ENCODE measurements around the gene CENPX. TPM values are rescaled to one million over a fixed set of nuclear protein-coding genes. Genes with fewer than 3 reads are reported as not detected.
A peak's percentile ranks its signal among the peaks of the same experiment; 100 is the strongest.

The CENPX gene
- total and polyA plus RNA-seq, 4 donors, result 31.0 to 109 (median 70.9) TPM

DNA sequence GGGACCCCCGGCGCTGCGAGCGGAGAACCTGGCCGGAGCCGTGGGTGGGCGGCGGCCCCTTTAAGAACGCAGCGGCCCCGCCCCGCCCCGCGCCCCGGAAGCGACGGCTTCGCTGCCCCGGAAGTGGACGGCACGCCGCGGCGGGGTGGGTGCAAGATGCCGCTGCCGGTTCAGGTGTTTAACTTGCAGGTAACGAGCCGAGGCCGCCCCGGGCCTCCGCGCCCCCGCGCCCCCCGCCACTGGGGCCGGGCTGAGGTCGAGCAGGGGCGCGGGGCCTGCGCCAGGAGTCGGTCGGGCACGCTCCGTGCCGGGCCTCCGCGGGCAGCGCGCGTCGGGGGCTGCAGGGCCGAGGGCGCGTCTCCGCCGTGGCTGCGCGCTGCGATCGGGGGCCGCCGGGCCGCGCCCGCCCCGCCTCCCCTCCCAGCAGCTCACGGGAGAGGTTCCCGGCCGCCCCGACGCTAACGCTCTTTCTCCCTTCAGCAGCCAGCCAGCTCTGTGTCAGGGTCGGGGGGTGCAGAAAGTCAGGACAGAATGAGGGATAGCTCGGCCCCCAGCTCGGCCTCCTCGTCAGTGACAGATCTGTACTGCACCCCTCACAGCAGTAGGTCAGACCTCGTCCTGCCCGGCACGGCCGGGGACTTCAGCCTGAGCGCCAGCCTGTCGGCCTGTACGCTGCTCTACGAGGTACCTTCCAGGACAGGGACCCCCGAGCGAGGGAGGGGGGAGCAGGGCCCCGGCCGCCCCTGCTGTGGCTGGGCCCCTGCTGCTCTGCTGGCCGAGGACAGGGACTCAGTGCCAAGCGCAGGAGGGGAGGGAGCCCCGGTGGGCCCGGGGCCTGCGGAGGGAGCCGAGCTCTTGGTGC, 29.3 kb upstream of the CENPX start, which contains the start of the genes GPS1 and RFNG:
Gene GPS1 (plus strand): TSS at position 123 of the 862 bp plus-strand sequence. CDS start 34 bp downstream, at position 157.
Gene RFNG (minus strand): TSS at position 36 of the 862 bp plus-strand sequence. CDS start 45 bp downstream, outside the sequence.
- DNase-seq (peak; percentile 84 to 94), ATAC-seq (ENCODE audit: low FRiP score) (no peak)
- H3K4me1 ChIP-seq (ENCODE audit: control insufficient read depth in 1 of 2, insufficient read depth in 2 of 2, low read length in 2 of 2), result no peaks in the 10 kb centered on the region
- intact Hi-C loops (cut with DNase I), result no loop called here
- no peaks in the 10 kb centered on the region for H3K9me3 ChIP-seq (ENCODE audit: control insufficient read depth, low read length)
- H3K4me3 ChIP-seq (ENCODE audit: low read length in 2 of 2), result peak within 1 kb of the TSS; percentile 88 to 92
- no peaks in the 10 kb centered on the region for H3K27me3 ChIP-seq (ENCODE audit: control insufficient read depth in 1 of 2, insufficient read depth in 2 of 2, low read length in 1 of 2)
- peaks cover 0 to 2% of the 10 kb centered on the region in 2 donors for H3K36me3 ChIP-seq (ENCODE audit: control insufficient read depth in 1 of 2, insufficient read depth in 2 of 2, low read length in 1 of 2)
- WGBS, 2 donors, result 0 to 1% methylated on average over 64 to 94 of the region's 94 CpGs
- no peak within 1 kb of the TSS for H3K27ac ChIP-seq (ENCODE audit: low read depth in 1 of 2, low read length in 2 of 2)

- WGBS, 2 donors, result 13 to 18% methylated on average over 59 to 79 of the region's 79 CpGs
- ATAC-seq (ENCODE audit: low FRiP score) (no peak), DNase-seq (peak in 1 of 2 donors; percentile 54)
- no peaks in the 10 kb centered on the region for H3K4me1 ChIP-seq (ENCODE audit: control insufficient read depth in 1 of 2, insufficient read depth in 2 of 2, low read length in 2 of 2)
- H3K4me3 ChIP-seq (ENCODE audit: low read length in 2 of 2), result peak overlapping the region; percentile 88 to 92
- no peaks in the 10 kb centered on the region for H3K9me3 ChIP-seq (ENCODE audit: control insufficient read depth, low read length)
- peaks cover 0 to 2% of the 10 kb centered on the region in 2 donors for H3K36me3 ChIP-seq (ENCODE audit: control insufficient read depth in 1 of 2, insufficient read depth in 2 of 2, low read length in 1 of 2)
- H3K27me3 ChIP-seq (ENCODE audit: control insufficient read depth in 1 of 2, insufficient read depth in 2 of 2, low read length in 1 of 2), result no peaks in the 10 kb centered on the region
- intact Hi-C loops (cut with DNase I), result no loop called here
- H3K27ac ChIP-seq (ENCODE audit: low read depth in 1 of 2, low read length in 2 of 2), result no peak overlapping the region
Measured at GRCh38 chr17:82050761-82051641, 28.3 kb upstream of the CENPX start.

DNA sequence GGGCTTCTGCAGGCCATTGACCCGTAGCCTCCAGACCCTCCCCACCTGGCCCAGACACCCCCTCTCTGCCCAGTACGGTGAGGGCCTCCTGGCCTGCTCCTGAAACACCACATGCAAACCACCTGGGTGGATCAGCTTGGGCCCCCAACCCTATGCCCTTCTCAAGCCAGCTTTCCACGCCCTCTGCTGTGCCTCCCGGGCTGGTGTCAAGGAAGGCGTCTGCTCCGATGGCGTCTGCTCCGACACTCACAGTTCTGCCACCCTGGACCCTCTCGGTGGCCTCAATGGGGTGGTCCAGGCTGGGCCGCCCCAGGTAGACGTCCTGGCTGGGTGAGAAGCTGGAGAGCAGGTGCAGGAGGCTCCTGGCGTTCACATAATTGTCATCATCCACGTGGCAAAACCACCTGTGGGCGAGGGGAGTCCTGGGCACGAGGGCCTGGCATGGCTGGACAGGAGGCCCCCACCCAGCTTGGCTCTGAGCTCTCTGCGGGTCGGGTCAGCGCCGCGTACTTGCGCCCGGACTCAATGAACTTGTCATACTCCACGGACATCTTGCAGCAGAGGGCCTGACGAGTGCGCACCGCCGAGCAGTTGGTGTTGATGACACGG, 27.6 kb upstream of the CENPX start:
- Histone ChIP-seq H3K4me3 (ENCODE audit: low read length in 2 of 2) (no peak overlapping the region), H3K4me1 (ENCODE audit: control insufficient read depth in 1 of 2, insufficient read depth in 2 of 2, low read length in 2 of 2) (no peaks in the 10 kb centered on the region), H3K36me3 (ENCODE audit: control insufficient read depth in 1 of 2, insufficient read depth in 2 of 2, low read length in 1 of 2) (peaks cover 0 to 2% of the 10 kb centered on the region in 2 donors), H3K27ac (ENCODE audit: low read depth in 1 of 2, low read length in 2 of 2) (no peak overlapping the region), H3K27me3 (ENCODE audit: control insufficient read depth in 1 of 2, insufficient read depth in 2 of 2, low read length in 1 of 2) (no peaks in the 10 kb centered on the region), H3K9me3 (ENCODE audit: control insufficient read depth, low read length) (no peaks in the 10 kb centered on the region)
- no peak for ATAC-seq (ENCODE audit: low FRiP score)
- 87 to 91% methylated on average over 28 of the region's 28 CpGs for WGBS, 2 donors
- DNase-seq, result no peak
- intact Hi-C loops (cut with DNase I), result no loop called here

DNA sequence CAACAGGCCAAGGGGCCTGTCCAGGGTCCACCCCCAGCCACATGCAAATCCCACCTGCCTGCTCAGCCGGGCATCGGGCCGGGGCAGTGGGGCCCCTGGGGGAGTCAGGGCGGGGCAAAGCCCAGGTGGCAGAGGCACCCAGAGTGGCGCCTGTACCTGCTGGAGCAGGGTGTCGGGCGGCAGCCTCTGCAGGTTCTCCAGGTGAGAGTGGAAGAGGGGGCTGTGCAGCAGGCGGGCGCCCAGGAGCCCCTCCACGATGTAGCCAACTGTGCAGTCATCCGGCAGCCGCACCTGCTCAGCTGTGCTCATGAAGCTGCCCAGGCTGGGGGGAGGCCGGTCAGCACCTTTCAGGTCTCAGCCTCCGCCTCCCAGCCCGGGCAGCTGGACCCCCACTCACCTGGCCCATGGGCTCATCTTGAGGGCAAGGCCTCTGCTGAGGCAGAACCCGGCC, 26.9 kb upstream of the CENPX start:
- H3K27ac ChIP-seq (ENCODE audit: low read depth in 1 of 2, low read length in 2 of 2), result no peak overlapping the region
- H3K4me3 ChIP-seq (ENCODE audit: low read length in 2 of 2), result no peak overlapping the region
- H3K27me3 ChIP-seq (ENCODE audit: control insufficient read depth in 1 of 2, insufficient read depth in 2 of 2, low read length in 1 of 2), result no peaks in the 10 kb centered on the region
- H3K4me1 ChIP-seq (ENCODE audit: control insufficient read depth in 1 of 2, insufficient read depth in 2 of 2, low read length in 2 of 2), result no peaks in the 10 kb centered on the region
- WGBS, 2 donors, result 93 to 94% methylated on average over 13 to 16 of the region's 16 CpGs
- intact Hi-C loops (cut with DNase I), result no loop called here
- ATAC-seq (ENCODE audit: low FRiP score) (no peak), DNase-seq (no peak)
- H3K9me3 ChIP-seq (ENCODE audit: control insufficient read depth, low read length), result no peaks in the 10 kb centered on the region
- no peaks in the 10 kb centered on the region for H3K36me3 ChIP-seq (ENCODE audit: control insufficient read depth in 1 of 2, insufficient read depth in 2 of 2, low read length in 1 of 2)

DNA sequence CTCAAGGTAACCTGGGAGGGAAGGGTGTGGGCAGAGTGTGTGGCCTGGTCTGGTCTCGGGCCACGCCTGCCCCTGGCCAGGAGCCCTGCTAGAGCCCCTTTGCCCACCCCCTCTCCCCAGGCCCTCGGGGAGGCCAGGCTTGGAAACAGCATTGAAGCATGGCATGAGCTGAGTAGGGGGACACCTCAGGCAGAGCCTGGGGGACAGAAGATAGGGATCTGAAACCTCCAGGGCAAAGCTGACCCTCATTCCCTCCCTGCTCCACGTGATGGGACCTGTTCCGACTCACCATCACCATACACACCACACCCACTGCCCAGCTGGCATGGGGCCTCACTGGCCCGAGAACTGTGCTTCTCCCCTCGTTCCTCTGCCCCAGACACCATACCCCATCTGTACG, 26.4 kb upstream of the CENPX start:
- Histone ChIP-seq H3K4me1 (ENCODE audit: control insufficient read depth in 1 of 2, insufficient read depth in 2 of 2, low read length in 2 of 2) (no peaks in the 10 kb centered on the region), H3K27ac (ENCODE audit: low read depth in 1 of 2, low read length in 2 of 2) (no peak overlapping the region), H3K36me3 (ENCODE audit: control insufficient read depth in 1 of 2, insufficient read depth in 2 of 2, low read length in 1 of 2) (no peaks in the 10 kb centered on the region), H3K27me3 (ENCODE audit: control insufficient read depth in 1 of 2, insufficient read depth in 2 of 2, low read length in 1 of 2) (no peaks in the 10 kb centered on the region), H3K4me3 (ENCODE audit: low read length in 2 of 2) (no peak overlapping the region), H3K9me3 (ENCODE audit: control insufficient read depth, low read length) (no peaks in the 10 kb centered on the region)
- intact Hi-C loops (cut with DNase I), result no loop called here
- WGBS, 2 donors, result 85 to 87% methylated on average over 8 of the region's 8 CpGs
- ATAC-seq (ENCODE audit: low FRiP score), result no peak
- no peak for DNase-seq

GRCh38 chr17:82048571-82048971, 25.9 kb upstream of the CENPX start:
- H3K27me3 ChIP-seq (ENCODE audit: control insufficient read depth in 1 of 2, insufficient read depth in 2 of 2, low read length in 1 of 2), result no peaks in the 10 kb centered on the region
- H3K27ac ChIP-seq (ENCODE audit: low read depth in 1 of 2, low read length in 2 of 2), result no peak overlapping the region
- no peak for ATAC-seq (ENCODE audit: low FRiP score)
- H3K4me1 ChIP-seq (ENCODE audit: control insufficient read depth in 1 of 2, insufficient read depth in 2 of 2, low read length in 2 of 2), result no peaks in the 10 kb centered on the region
- H3K4me3 ChIP-seq (ENCODE audit: low read length in 2 of 2), result no peak overlapping the region
- no peaks in the 10 kb centered on the region for H3K36me3 ChIP-seq (ENCODE audit: control insufficient read depth in 1 of 2, insufficient read depth in 2 of 2, low read length in 1 of 2)
- H3K9me3 ChIP-seq (ENCODE audit: control insufficient read depth, low read length), result no peaks in the 10 kb centered on the region
- 90 to 93% methylated on average over 18 to 20 of the region's 20 CpGs for WGBS, 2 donors
- intact Hi-C loops (cut with DNase I), result no loop called here
- no peak for DNase-seq

DNA sequence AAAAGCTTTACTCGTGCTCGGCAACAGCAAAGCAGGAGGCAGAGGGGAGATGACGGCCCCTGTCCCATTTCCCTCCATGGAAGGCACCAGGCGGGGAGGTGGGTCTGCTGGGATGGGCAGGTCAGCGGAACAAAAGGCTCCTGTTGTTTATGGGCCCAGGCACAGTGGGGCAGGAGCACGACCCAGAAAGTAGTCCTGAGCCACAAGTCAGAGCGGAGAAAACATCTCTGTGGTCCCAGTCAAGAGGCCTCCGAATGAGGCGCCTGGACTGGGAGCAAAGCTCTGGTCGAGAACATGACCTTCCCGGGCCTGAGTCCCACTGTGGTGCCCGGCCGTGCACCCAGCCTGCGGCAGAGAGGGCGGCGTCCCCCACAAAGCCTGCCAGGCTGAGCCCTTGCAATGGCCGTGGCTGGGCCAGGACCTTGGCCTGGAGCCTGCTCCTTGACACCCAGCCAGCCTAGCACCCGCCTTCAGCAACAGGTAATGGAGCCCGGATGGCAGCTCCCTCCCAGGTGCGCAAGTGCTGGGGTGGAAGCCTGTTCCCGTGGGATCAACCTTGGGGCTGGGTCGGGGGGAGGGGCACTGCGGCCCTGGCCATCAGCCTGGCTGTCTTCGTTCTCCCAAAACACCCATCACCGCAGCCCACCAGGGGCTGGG, 25.4 kb upstream of the CENPX start:
- Histone ChIP-seq H3K4me1 (ENCODE audit: control insufficient read depth in 1 of 2, insufficient read depth in 2 of 2, low read length in 2 of 2) (no peaks in the 10 kb centered on the region), H3K27ac (ENCODE audit: low read depth in 1 of 2, low read length in 2 of 2) (no peak overlapping the region), H3K36me3 (ENCODE audit: control insufficient read depth in 1 of 2, insufficient read depth in 2 of 2, low read length in 1 of 2) (no peaks in the 10 kb centered on the region), H3K9me3 (ENCODE audit: control insufficient read depth, low read length) (no peaks in the 10 kb centered on the region), H3K4me3 (ENCODE audit: low read length in 2 of 2) (no peak overlapping the region), H3K27me3 (ENCODE audit: control insufficient read depth in 1 of 2, insufficient read depth in 2 of 2, low read length in 1 of 2) (no peaks in the 10 kb centered on the region)
- WGBS, 2 donors, result 86 to 89% methylated on average over 18 to 25 of the region's 25 CpGs
- intact Hi-C loops (cut with DNase I), result no loop called here
- no peak for DNase-seq
- ATAC-seq (ENCODE audit: low FRiP score), result no peak

GRCh38 chr17:82047379-82047778, 24.7 kb upstream of the CENPX start:
- Histone ChIP-seq H3K9me3 (ENCODE audit: control insufficient read depth, low read length) (no peaks in the 10 kb centered on the region), H3K27me3 (ENCODE audit: control insufficient read depth in 1 of 2, insufficient read depth in 2 of 2, low read length in 1 of 2) (no peaks in the 10 kb centered on the region), H3K27ac (ENCODE audit: low read depth in 1 of 2, low read length in 2 of 2) (no peak overlapping the region), H3K4me3 (ENCODE audit: low read length in 2 of 2) (no peak overlapping the region), H3K36me3 (ENCODE audit: control insufficient read depth in 1 of 2, insufficient read depth in 2 of 2, low read length in 1 of 2) (no peaks in the 10 kb centered on the region), H3K4me1 (ENCODE audit: control insufficient read depth in 1 of 2, insufficient read depth in 2 of 2, low read length in 2 of 2) (no peaks in the 10 kb centered on the region)
- intact Hi-C loops (cut with DNase I), result no loop called here
- ATAC-seq (ENCODE audit: low FRiP score) (no peak), DNase-seq (no peak)
- WGBS, 2 donors, result 88 to 91% methylated on average over 24 of the region's 24 CpGs

Measured in aorta (tissue), 5 donors.